OCI-LY1 (cell line): Measurements from ENCODE around the gene KPNA3.

Experiments
- EZH2 ChIP-seq: fragments of 200-600 bp; sonication (generic), shearing (Covaris generic); IDR thresholded peaks from 2 replicates; pipeline ENCODE4 v1.8.0; 2017; ENCODE audit warnings: borderline replicate concordance, mixed run types, mild to moderate bottlenecking, antibody characterized with exemption, low read length, moderate library complexity, mixed read lengths
- TF ChIP-seq, protein P1 (sequence below): fragments of 200-600 bp; sonication (generic), shearing (Covaris generic); IDR thresholded peaks from 2 replicates; pipeline ENCODE4 v1.5.1; 2017; ENCODE audit warnings: mild to moderate bottlenecking, antibody characterized with exemption, low read length, moderate library complexity, mixed read lengths

DNA sequence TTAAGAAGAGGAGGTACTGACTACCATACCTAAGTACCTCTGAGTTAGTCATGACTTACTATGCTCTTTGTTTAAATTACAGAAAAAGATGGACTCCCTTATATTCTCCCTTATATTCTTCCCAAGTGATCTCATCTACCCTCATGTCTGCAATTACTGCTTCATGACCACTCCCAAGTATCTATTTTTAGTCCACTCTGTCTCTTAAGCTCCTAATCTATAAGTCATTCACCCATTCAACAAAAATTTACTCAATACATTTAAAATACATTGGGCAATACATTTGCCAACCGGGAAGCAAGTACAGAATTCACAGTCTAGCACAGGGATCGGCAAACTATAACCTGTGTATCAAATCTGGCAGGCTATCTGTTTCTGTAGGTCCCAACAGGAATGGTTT lies 42.6 kb downstream of the KPNA3 start:
- TF ChIP-seq, protein P1, sequence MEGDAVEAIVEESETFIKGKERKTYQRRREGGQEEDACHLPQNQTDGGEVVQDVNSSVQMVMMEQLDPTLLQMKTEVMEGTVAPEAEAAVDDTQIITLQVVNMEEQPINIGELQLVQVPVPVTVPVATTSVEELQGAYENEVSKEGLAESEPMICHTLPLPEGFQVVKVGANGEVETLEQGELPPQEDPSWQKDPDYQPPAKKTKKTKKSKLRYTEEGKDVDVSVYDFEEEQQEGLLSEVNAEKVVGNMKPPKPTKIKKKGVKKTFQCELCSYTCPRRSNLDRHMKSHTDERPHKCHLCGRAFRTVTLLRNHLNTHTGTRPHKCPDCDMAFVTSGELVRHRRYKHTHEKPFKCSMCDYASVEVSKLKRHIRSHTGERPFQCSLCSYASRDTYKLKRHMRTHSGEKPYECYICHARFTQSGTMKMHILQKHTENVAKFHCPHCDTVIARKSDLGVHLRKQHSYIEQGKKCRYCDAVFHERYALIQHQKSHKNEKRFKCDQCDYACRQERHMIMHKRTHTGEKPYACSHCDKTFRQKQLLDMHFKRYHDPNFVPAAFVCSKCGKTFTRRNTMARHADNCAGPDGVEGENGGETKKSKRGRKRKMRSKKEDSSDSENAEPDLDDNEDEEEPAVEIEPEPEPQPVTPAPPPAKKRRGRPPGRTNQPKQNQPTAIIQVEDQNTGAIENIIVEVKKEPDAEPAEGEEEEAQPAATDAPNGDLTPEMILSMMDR, result no peak
- no peak for TF ChIP-seq EZH2
